ENCODE results near the gene BCAP31. TPM values are rescaled to one million over a fixed set of nuclear protein-coding genes. Genes with fewer than 3 reads are reported as not detected.

Gene BCAP31
- total RNA-seq (2014; rRNA removed; shearing (Covaris generic)), result 95.0 and 176 TPM in 2 replicates

DNA sequence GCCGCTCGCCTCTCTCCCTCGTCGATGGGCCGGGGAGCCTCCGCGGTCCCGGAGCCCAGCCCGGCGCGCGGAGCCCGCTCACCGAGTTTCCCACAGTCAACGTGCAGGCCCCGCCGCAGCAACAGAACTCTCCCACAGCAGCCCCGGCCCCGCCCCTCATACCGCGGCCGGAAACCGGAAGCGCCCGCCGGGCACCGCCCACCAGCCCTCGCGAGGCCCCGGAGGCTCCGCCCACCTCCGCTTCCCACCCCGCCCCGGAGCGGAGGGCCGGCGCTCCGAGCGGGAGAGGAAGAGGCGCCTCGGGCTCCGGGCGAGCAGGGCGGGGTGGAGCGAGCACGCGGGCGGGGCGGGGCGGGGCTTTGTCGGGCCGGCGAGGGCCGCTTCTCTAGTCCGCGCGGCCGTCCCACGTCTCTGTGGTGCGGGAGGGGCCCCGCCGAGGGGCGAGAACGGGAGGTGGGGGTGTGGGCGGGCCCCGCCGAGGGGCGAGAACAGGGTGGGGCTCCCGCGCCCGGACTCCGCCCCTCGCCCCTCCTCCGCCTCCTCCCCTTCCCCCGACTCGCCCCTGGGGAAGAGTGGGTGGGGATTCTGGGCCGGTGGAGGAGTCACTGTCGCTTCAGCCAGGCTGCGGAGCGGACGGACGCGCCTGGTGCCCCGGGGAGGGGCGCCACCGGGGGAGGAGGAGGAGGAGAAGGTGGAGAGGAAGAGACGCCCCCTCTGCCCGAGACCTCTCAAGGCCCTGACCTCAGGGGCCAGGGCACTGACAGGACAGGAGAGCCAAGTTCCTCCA lies at the start of gene BCAP31, which contains the start of gene ABCD1:
TSS of gene BCAP31 (minus strand) at position 136 of the 787 bp plus-strand sequence. CDS start 1,143 bp downstream, outside the sequence.
TSS of gene ABCD1 (plus strand) at position 605 of the 787 bp plus-strand sequence. CDS start 411 bp downstream, outside the sequence.
- Histone ChIP-seq H3K27me3 (ENCODE audit: control insufficient read depth, insufficient read depth, low read length) (no peaks in the 10 kb centered on the region), H3K36me3 (replicated peaks; ENCODE audit: control insufficient read depth, insufficient read depth, low read length) (peaks cover 10% of the 10 kb centered on the region), H3K4me3 (ENCODE audit: insufficient read depth, low read depth, low read length) (peak within 1 kb of the TSS; percentile 68)
- DNase-seq, result peak; percentile 98

GRCh38 chrX:153773218-153773611 lies 49.0 kb upstream of the BCAP31 start:
- DNase-seq, result peak; percentile 61
- no peaks in the 10 kb centered on the region for H3K27me3 ChIP-seq (ENCODE audit: control insufficient read depth, insufficient read depth, low read length)
- no peak overlapping the region for H3K4me3 ChIP-seq (ENCODE audit: insufficient read depth, low read depth, low read length)
- no peaks in the 10 kb centered on the region for H3K36me3 ChIP-seq (replicated peaks; ENCODE audit: control insufficient read depth, insufficient read depth, low read length)

- Histone ChIP-seq H3K4me3 (ENCODE audit: insufficient read depth, low read depth, low read length) (no peak overlapping the region), H3K36me3 (replicated peaks; ENCODE audit: control insufficient read depth, insufficient read depth, low read length) (no peaks in the 10 kb centered on the region), H3K27me3 (ENCODE audit: control insufficient read depth, insufficient read depth, low read length) (no peaks in the 10 kb centered on the region)
- DNase-seq, result peak; percentile 60
These were observed 48.4 kb upstream of the BCAP31 start for GRCh38 chrX:153772316-153773217.

GRCh38 chrX:153771415-153772315 lies 47.5 kb upstream of the BCAP31 start:
- peak; percentile 51 for DNase-seq
- Histone ChIP-seq H3K36me3 (replicated peaks; ENCODE audit: control insufficient read depth, insufficient read depth, low read length) (no peaks in the 10 kb centered on the region), H3K4me3 (ENCODE audit: insufficient read depth, low read depth, low read length) (no peak overlapping the region)

DNA sequence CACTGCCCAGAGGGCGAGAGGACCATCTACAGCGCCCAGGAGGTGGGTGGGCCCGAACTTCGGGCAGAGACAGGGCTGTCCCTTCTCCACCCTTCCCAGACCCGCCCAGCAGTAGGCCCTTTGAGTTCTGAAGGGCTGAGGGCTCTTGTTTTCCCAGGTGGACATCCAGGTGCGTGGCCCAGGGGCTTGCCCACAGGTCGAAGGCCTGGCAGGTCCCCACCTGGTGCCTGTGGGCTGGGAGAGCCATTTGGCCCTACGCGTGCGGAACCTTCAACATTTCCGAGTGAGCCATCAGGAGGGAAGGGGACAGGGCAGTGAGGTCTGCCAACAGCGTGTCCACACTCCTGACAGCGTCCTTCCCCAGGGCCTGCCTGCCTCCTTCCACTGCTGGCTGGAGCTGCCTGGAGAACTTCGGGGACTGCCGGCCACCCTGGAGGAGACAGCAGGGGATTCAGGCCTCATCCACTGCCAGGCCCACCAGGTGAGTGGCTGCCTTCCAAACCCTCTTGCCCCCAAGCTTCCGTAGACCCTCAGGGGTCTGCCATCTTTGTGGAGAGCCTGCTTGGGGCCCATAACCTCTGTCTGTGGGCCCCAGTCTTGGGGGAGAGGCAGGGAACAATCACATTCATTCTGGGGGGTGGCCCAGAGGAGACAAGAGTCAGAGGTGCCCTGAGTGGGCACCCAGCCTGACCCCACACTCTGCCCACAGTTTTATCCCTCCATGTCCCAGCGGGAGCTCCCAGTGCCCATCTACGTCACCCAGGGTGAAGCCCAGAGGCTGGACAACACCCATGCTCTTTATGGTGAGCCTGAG lies 46.6 kb upstream of the BCAP31 start:
- Histone ChIP-seq H3K4me3 (ENCODE audit: insufficient read depth, low read depth, low read length) (no peak overlapping the region), H3K36me3 (replicated peaks; ENCODE audit: control insufficient read depth, insufficient read depth, low read length) (no peaks in the 10 kb centered on the region), H3K27me3 (ENCODE audit: control insufficient read depth, insufficient read depth, low read length) (no peaks in the 10 kb centered on the region)
- peak; percentile 66 for DNase-seq

More at GRCh38 chrX:153771415-153772315, 47.5 kb upstream of the BCAP31 start:
- H3K27me3 ChIP-seq (ENCODE audit: control insufficient read depth, insufficient read depth, low read length), result no peaks in the 10 kb centered on the region

DNA sequence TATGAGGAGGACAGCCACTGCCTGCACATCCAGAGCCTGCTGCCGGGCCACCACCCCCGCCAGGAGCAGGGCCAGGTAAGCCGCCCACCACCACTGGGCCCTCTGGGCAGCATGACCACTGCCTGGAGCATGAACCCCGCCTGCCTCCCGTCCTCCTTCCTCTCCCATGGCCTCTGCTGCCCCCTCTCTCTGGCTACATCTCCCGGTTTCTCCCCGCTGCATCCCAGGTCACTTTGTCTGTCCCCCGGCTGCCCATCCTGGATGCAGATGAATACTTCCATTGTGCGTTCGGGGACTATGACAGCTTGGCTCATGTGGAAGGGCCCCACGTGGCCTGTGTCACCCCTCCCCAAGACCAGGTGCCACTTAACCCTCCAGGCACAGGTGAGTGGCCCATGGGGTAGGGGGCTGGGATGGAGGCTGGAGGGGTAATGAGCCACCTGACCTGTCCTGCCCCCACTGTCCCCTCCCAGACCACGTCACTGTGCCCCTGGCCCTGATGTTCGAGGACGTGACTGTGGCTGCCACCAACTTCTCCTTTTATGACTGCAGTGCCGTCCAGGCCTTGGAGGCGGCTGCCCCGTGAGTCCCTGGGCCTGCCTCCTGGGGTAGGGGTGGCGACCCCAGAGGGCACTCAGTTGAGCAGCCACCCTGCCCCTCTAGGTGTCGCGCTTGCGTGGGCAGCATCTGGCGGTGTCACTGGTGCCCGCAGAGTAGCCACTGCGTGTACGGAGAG lies 45.8 kb upstream of the BCAP31 start:
- Histone ChIP-seq H3K4me3 (ENCODE audit: insufficient read depth, low read depth, low read length) (no peak overlapping the region), H3K36me3 (replicated peaks; ENCODE audit: control insufficient read depth, insufficient read depth, low read length) (no peaks in the 10 kb centered on the region), H3K27me3 (ENCODE audit: control insufficient read depth, insufficient read depth, low read length) (no peaks in the 10 kb centered on the region)
- peak; percentile 65 for DNase-seq

DNA sequence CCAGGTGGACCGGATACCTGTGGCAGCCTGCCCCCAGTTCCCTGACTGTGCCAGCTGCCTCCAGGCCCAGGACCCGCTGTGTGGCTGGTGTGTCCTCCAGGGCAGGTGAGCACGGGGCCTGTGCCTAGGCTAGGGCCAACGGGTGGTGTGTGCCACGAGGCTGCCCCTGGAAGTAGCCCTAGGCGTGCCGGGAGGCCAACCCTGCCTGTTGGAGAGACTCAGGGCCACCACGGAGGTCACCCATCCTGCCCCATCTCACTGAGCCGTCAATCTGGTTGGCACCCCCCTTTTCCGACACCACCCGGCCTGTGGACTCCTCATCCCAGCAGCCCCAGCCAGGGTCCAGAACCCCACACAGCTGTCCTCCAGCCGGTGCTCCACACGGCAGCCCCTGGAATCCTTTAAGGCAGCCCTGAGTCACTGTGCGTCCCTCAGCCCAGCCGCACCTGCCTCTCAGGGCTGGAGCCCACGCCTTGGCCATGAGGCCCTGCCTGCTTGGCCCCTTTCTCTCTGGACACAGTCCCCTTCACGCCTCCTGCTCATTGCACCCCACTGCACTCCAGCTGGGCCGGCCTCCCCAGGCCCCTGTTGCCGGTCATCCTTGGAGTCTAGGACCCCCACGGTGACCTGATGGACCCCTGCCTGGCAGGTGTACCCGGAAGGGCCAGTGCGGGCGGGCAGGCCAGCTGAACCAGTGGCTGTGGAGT lies 45.1 kb upstream of the BCAP31 start:
- DNase-seq, result peak; percentile 63
- H3K4me3 ChIP-seq (ENCODE audit: insufficient read depth, low read depth, low read length), result no peak overlapping the region
- no peaks in the 10 kb centered on the region for H3K27me3 ChIP-seq (ENCODE audit: control insufficient read depth, insufficient read depth, low read length)
- H3K36me3 ChIP-seq (replicated peaks; ENCODE audit: control insufficient read depth, insufficient read depth, low read length), result no peaks in the 10 kb centered on the region

DNA sequence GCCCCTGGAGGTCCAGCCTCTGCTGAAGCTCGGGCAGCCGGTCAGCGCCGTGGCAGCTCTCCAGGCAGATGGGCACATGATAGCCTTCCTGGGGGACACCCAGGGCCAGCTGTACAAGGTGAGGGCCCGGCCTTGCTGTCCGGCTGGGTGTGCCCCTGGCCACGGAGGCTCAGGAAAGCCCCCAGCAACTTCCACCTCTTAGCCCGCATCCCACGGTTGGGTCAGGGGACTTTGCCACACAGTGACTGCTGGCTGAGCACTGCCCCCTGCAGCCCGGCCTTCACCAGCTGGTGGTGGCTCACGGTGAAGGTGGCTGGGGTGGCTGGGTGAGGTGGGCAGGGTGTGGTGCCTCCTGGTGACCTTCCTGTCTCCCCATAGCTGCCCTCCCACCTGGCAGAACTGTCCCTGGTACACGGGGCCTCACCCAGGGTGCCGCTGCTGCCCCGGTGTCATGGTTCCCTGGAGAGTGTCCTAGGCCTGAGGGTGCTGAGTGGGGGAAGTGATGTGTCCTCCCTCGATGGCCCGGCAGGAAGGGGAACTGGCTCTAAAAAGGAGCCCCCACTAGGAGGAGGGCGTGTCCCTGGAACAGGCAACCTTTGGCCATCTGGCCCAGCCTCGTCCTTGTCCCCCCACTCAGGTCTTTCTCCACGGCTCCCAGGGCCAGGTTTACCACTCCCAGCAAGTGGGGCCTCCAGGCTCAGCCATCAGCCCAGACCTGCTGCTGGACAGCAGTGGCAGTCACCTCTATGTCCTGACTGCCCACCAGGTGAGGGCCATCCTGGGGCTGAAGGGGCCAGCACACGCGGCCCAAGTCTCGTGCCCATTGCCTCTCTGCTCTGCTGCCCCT lies 44.3 kb upstream of the BCAP31 start:
- peak; percentile 73 for DNase-seq
- H3K27me3 ChIP-seq (ENCODE audit: control insufficient read depth, insufficient read depth, low read length), result no peaks in the 10 kb centered on the region
- H3K36me3 ChIP-seq (replicated peaks; ENCODE audit: control insufficient read depth, insufficient read depth, low read length), result no peaks in the 10 kb centered on the region
- no peak overlapping the region for H3K4me3 ChIP-seq (ENCODE audit: insufficient read depth, low read depth, low read length)

DNA sequence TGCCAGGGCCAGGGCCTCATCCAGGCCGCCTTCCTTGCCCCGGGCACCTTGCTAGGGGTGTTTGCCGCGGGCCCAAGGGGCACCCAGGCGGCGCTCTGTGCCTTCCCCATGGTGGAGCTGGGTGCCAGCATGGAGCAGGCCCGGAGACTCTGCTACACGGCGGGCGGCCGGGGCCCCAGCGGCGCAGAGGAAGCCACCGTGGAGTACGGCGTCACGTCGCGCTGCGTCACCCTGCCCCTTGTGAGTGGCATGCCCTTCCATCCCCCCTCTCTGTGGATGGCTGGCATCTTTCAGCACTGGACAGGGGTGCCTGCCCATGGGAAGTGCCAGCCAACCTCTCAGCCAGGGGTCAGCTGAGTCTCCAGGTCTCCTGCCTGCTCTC lies 43.5 kb upstream of the BCAP31 start:
- Histone ChIP-seq H3K27me3 (ENCODE audit: control insufficient read depth, insufficient read depth, low read length) (no peaks in the 10 kb centered on the region), H3K4me3 (ENCODE audit: insufficient read depth, low read depth, low read length) (no peak overlapping the region), H3K36me3 (replicated peaks; ENCODE audit: control insufficient read depth, insufficient read depth, low read length) (no peaks in the 10 kb centered on the region)
- DNase-seq, result peak; percentile 63

DNA sequence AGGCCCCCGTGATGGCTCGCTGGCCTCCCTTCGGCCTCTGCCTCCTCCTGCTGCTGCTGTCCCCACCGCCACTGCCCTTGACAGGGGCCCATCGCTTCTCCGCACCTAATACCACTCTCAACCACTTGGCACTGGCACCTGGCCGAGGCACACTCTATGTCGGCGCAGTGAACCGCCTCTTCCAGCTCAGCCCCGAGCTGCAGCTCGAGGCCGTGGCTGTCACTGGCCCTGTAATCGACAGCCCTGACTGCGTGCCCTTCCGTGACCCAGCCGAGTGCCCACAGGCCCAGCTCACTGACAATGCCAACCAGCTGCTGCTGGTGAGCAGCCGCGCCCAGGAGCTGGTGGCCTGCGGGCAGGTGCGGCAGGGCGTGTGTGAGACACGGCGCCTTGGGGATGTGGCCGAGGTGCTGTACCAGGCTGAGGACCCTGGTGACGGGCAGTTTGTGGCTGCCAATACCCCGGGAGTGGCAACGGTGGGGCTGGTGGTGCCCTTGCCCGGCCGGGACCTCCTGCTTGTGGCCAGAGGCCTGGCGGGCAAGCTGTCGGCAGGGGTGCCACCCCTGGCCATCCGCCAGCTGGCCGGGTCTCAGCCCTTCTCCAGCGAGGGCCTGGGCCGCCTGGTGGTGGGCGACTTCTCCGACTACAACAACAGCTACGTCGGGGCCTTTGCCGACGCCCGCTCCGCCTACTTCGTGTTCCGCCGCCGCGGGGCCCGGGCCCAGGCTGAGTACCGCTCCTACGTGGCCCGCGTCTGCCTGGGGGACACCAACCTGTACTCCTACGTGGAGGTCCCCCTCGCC lies 42.9 kb upstream of the BCAP31 start:
- Histone ChIP-seq H3K4me3 (ENCODE audit: insufficient read depth, low read depth, low read length) (no peak overlapping the region), H3K36me3 (replicated peaks; ENCODE audit: control insufficient read depth, insufficient read depth, low read length) (no peaks in the 10 kb centered on the region), H3K27me3 (ENCODE audit: control insufficient read depth, insufficient read depth, low read length) (no peaks in the 10 kb centered on the region)
- DNase-seq, result peak; percentile 77

DNA sequence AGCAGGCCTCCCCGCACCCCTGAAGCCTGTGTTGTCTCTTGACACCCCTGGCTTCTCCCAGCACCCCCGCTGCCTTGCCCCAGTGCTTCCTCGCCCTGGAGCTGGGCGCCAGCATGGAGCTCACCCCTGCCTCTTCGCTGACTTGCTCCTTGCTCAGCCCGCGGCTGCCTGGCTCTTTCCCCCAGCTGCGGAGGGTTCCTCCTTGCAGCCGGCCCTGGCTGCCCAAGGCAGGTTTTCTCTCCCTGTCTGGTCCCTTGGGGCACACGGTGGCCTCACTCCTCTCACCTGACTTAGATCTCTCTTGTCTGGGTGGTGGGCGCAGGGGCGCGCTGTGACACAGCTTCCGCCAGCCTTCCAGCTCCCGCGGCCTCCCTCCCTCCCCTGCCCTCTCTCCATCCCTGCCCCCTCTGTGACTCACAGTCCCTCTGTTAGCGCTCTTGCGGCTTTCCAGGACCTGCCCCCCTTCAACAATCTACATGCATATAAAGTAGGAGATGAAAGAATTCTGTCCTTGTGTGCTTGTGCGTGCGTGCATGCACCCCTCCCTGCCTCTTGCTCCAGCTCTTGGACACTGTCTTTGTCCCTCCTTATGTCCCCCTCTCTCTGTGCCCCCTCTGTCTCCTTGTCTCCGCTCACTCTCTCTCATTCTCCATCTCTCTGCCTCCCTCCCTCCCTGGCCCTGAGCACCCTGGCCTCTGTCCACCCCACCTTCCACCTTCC lies 42.1 kb upstream of the BCAP31 start:
- no peaks in the 10 kb centered on the region for H3K27me3 ChIP-seq (ENCODE audit: control insufficient read depth, insufficient read depth, low read length)
- DNase-seq, result peak; percentile 80
- H3K36me3 ChIP-seq (replicated peaks; ENCODE audit: control insufficient read depth, insufficient read depth, low read length), result no peaks in the 10 kb centered on the region
- no peak overlapping the region for H3K4me3 ChIP-seq (ENCODE audit: insufficient read depth, low read depth, low read length)
